ENCODE data around the gene GRAP2. TPM values are rescaled to one million over a fixed set of nuclear protein-coding genes. Genes with fewer than 3 reads are reported as not detected.

GRAP2 gene
- total and polyA plus RNA-seq, 8 donors: 0.45 to 29.1 (median 3.0) TPM; not detected in 2

DNA sequence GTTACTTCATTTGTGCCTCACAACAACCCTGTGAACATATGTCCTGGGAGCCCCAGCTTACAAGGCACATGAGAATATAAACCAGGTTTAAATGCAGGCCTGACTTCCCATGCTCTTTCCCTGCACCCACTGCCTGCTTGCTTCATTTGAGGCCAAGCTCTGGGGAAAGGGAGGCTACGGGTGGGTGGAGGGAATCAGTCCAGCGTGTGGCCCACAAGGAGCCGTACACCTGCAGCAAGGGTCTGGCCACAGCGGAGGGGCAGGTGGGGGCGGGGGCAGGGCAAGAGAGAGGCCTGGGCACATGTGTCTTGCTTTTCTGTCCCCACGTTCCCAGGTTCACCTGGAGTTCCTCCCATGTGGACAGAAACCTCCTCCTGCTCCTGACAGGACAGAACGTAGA is 120.1 kb downstream of the GRAP2 start:
- TF ChIP-seq, protein P1, sequence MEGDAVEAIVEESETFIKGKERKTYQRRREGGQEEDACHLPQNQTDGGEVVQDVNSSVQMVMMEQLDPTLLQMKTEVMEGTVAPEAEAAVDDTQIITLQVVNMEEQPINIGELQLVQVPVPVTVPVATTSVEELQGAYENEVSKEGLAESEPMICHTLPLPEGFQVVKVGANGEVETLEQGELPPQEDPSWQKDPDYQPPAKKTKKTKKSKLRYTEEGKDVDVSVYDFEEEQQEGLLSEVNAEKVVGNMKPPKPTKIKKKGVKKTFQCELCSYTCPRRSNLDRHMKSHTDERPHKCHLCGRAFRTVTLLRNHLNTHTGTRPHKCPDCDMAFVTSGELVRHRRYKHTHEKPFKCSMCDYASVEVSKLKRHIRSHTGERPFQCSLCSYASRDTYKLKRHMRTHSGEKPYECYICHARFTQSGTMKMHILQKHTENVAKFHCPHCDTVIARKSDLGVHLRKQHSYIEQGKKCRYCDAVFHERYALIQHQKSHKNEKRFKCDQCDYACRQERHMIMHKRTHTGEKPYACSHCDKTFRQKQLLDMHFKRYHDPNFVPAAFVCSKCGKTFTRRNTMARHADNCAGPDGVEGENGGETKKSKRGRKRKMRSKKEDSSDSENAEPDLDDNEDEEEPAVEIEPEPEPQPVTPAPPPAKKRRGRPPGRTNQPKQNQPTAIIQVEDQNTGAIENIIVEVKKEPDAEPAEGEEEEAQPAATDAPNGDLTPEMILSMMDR (IDR thresholded peaks at IDR 0.05): no peak
- TF ChIP-seq POLR2AphosphoS5 (IDR thresholded peaks at IDR 0.05): no peak
- no peak for TF ChIP-seq POLR2A (IDR thresholded peaks at IDR 0.05)
- Histone ChIP-seq H3K4me1 (peaks cover 9 to 50% (median 23%) of the 10 kb centered on the region in 4 donors), H3K4me3 (no peak overlapping the region), H3K27me3 (no peaks in the 10 kb centered on the region), H3K36me3 (peaks cover 6 to 32% (median 18%) of the 10 kb centered on the region in 4 donors), H3K27ac (no peak overlapping the region), H3K9me3 (no peaks in the 10 kb centered on the region)
- WGBS, 5 donors: 87 to 96% (median 92%) methylated on average over 7 of the region's 7 CpGs
- intact Hi-C loops (cut with DNase I; ENCODE audit: low total_unique reads): no loop called here
- DNase-seq: no peak

DNA sequence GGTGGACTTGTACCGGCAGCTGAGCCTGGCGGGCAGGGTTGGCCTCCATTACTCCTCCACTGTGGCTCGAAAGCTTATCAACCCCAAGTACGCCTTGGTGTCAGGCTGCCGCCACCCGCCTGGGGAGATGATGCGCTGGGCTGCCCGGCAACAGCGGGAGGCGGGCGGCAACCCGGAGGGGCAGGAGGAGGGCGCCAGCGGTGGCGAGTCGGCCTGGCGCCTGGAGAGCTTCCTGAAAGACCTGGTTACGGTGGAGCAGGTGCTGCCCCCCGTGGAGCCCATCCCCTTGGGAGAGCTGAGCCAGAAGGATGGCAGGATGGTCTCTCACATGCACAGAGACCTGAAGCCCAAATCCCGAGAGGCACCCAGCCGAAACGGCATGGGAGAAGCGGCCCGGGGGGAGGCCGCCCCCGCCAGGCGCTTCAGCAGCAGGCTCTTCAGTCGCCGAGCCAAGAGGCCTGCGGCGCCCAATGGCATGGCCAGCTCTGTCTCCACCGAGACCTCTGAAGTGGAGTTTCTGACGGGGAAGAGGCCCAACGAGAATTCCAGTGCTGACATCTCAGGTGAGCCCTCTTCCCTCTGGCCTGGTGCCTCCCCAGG is 120.6 kb downstream of the GRAP2 start:
- H3K4me1 ChIP-seq: peaks cover 9 to 49% (median 21%) of the 10 kb centered on the region in 4 donors
- H3K27ac ChIP-seq: peak overlapping the region in 1 of 5 donors; percentile 13
- intact Hi-C loops (cut with DNase I; ENCODE audit: low total_unique reads): no loop called here
- no peaks in the 10 kb centered on the region for H3K9me3 ChIP-seq
- H3K36me3 ChIP-seq: peaks cover 6 to 32% (median 19%) of the 10 kb centered on the region in 4 donors
- DNase-seq: no peak
- H3K4me3 ChIP-seq: no peak overlapping the region
- 91 to 96% (median 92%) methylated on average over 31 to 34 of the region's 34 CpGs for whole genome bisulfite sequencing, 5 donors
- H3K27me3 ChIP-seq: no peaks in the 10 kb centered on the region
- no peak for TF ChIP-seq EP300 (IDR thresholded peaks at IDR 0.05)
- TF ChIP-seq POLR2AphosphoS5 (IDR thresholded peaks at IDR 0.05): no peak
- TF ChIP-seq, protein P1 (IDR thresholded peaks at IDR 0.05): no peak
- TF ChIP-seq POLR2A (IDR thresholded peaks at IDR 0.05): no peak

DNA sequence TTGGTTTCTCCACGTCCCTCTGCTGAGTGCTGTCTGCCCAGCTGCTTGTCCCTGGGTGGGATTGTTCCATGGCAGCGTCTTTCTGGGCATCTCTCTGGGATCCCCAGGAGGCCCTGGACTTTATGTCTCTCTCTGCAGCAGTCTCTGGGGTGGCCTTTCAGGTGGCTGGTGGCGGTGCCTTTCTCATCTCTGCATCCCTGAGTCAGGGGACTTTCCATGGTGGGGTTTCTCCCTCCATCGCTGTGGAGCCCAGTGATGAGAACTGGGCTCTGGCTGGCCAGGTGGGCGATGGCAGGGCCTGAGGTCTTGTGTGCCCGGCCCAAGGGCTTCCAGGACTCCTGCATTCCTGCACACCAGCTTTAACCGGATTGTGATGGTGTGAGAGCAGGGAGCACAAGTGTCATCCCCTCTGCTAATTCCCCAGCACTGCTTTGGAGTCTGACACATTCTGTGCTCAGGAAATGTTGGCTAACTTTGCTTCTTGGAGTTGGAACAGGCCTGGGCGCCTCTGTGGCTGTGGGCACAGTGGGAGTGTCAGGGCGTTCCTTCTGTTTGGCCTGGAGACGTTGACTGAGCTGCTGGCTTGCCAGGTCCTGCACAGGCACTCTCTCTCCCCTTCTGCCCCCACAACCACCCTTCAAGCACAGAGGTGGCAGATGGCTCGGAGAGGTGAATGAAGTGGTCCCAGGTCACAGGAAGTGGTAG is 121.8 kb downstream of the GRAP2 start:
- peaks cover 9 to 37% (median 17%) of the 10 kb centered on the region in 4 donors for H3K4me1 ChIP-seq
- H3K27ac ChIP-seq: peak overlapping the region in 2 of 5 donors; percentile 13 to 32
- no peak overlapping the region for H3K4me3 ChIP-seq
- peaks cover 6 to 36% (median 24%) of the 10 kb centered on the region in 4 donors for H3K36me3 ChIP-seq
- no peaks in the 10 kb centered on the region for H3K27me3 ChIP-seq
- intact Hi-C loops (cut with DNase I; ENCODE audit: low total_unique reads): no loop called here
- no peaks in the 10 kb centered on the region for H3K9me3 ChIP-seq
- TF ChIP-seq POLR2AphosphoS5 (IDR thresholded peaks at IDR 0.05) (peak in 1 of 3 donors; percentile 37), POLR2A (IDR thresholded peaks at IDR 0.05) (no peak)
- WGBS, 5 donors: 60 to 77% (median 63%) methylated on average over 8 to 11 of the region's 11 CpGs
- DNase-seq: peak; percentile 54 to 65

Small RNA genes within 50 kb of the gene (small RNA-seq; reads per million reads assigned to genes)
- 0 reads per million in 4 donors for gene RN7SKP210

Other genes with a start within 250 kb of the GRAP2 start
- gene ENTHD1, start 7.3 kb upstream of the GRAP2 start, total RNA-seq: not detected
- gene ENTHD1, start 7.3 kb upstream of the GRAP2 start, polyA plus RNA-seq: not detected
- 1 to 10 TPM in 2 of 5 donors, not detected in 3; 1.1 to 1.3 TPM for gene TMA7B, start 59.3 kb downstream of the GRAP2 start, total RNA-seq
- gene TMA7B, start 59.3 kb downstream of the GRAP2 start, polyA plus RNA-seq: not detected
- 10 to 100 TPM in 2 of 5 donors, 1 to 10 TPM in 2, under 1 TPM in 1; under 0.01 to 17.4 (median 7.3) TPM for gene FAM83F, start 93.9 kb downstream of the GRAP2 start, total RNA-seq
- 10 to 100 TPM in 1 of 3 donors, 1 to 10 TPM in 2; 5.7 to 14.2 (median 7.8) TPM for gene FAM83F, start 93.9 kb downstream of the GRAP2 start, polyA plus RNA-seq

All from stomach (tissue), 9 donors.